BLaER1 (cell line): ENCODE measurements around the gene GPN3.

ENCODE experiments used
- H3K27ac ChIP-seq: shearing (Covaris generic); formaldehyde crosslinking; 2 replicates; pipeline ENCODE4 v1.8.1; 2022
- H3K27me3 ChIP-seq: shearing (Covaris generic); formaldehyde crosslinking; 2 replicates; pipeline ENCODE4 v1.8.1; 2022
- H3K36me3 ChIP-seq: shearing (Covaris generic); formaldehyde crosslinking; 2 replicates; pipeline ENCODE4 v1.8.1; 2022
- H3K4me1 ChIP-seq: shearing (Covaris generic); formaldehyde crosslinking; 2 replicates; pipeline ENCODE4 v1.8.1; 2022
- H3K4me2 ChIP-seq: shearing (Covaris generic); formaldehyde crosslinking; 2 replicates; pipeline ENCODE4 v1.8.1; 2022
- H3K4me3 ChIP-seq: shearing (Covaris generic); formaldehyde crosslinking; 2 replicates; pipeline ENCODE4 v1.8.1; 2022
- H3K9ac ChIP-seq: shearing (Covaris generic); formaldehyde crosslinking; 2 replicates; pipeline ENCODE4 v1.8.1; 2022
- H3K9me3 ChIP-seq: shearing (Covaris generic); formaldehyde crosslinking; 2 replicates; pipeline ENCODE4 v1.8.1; 2022
- H4K20me1 ChIP-seq: shearing (Covaris generic); formaldehyde crosslinking; 2 replicates; pipeline ENCODE4 v1.8.1; 2022
- Cebpa-rat ChIP-seq: shearing (Covaris generic); IDR thresholded peaks from 2 replicates; pipeline ENCODE4 v1.8.1; 2022

GPN3 gene

DNA sequence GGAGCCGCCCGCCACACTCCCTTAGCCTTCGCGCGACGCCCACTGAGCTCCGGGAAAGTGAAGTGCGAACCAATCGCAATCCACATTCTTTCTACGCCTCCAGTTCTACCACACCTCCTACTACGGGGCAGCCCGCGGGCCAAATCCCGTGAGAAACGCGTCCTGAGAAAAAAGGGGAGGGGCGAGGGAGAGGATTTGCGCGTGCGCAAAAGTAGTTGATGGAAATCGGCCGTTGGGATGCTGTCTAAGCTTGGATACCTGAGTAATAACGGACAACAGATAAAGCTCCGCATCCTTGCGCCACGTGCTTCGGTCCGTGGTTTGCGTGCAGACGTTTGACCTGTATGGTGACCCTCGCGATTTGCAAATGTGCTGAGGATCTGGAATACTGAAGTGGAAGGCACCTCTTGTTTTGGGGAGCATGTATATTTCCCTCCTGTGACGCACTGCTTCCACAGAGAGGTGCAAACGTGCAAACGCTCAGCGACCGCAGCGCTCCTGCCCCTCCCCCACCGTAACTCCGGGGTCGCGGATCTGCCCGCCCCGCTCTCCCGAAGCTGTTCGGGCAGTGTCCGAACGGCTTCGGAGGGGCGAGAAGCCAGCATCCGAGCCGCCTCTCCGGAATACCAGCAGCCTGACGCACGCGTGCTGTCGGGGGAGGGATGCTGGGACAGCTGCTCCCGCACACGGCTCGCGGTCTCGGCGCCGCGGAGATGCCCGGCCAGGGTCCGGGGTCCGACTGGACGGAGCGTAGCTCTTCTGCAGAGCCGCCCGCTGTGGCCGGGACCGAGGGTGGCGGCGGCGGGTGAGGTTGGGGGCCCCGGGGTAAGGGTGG, at the start of gene GPN3, which contains the start of gene FAM216A:
GPN3 (minus strand) TSS at position 44 of the 835 bp plus-strand sequence. CDS start 54 bp downstream, outside the sequence.
FAM216A (plus strand) TSS at position 632 of the 835 bp plus-strand sequence; CDS start at position 663, 31 bp downstream.
- no peaks in the 10 kb centered on the region for H3K27me3 ChIP-seq
- H3K4me3 ChIP-seq = peak within 1 kb of the TSS; percentile 80
- H3K36me3 ChIP-seq = peaks cover 45% of the 10 kb centered on the region
- peaks cover 21% of the 10 kb centered on the region; the same call in 1 of the 2 replicates for H4K20me1 ChIP-seq
- H3K27ac ChIP-seq = peak within 1 kb of the TSS; percentile 99
- peak within 1 kb of the TSS; percentile 92 for H3K4me2 ChIP-seq
- TF ChIP-seq Cebpa-rat = no peak
- H3K9me3 ChIP-seq = no peaks in the 10 kb centered on the region
- H3K9ac ChIP-seq = peak within 1 kb of the TSS; percentile 96
- peaks cover 49% of the 10 kb centered on the region for H3K4me1 ChIP-seq

DNA sequence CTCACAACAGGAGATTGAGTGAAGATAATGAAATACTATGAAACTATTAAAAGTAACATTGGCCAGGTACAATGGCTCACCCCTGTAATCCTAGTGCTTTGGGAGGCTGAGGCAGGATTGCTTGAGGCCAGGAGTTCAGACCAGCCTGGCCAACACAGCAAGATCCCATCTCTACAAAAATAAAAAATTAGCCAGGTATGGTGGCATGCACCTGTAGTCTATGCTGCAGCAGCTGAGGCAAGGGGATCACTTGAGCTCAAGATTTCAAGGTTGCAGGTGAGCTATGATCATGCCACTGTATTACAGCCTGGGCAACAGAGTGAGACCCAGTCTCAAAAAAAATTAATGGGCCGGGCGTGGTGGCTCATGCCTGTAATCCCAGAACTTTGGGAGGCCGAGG, 48.9 kb upstream of the GPN3 start:
- Histone ChIP-seq H3K4me2 (no peak overlapping the region), H3K9ac (no peak overlapping the region), H3K4me3 (no peak overlapping the region), H3K4me1 (peaks cover 9% of the 10 kb centered on the region), H3K27ac (no peak overlapping the region), H3K36me3 (no peaks in the 10 kb centered on the region), H4K20me1 (no peaks in the 10 kb centered on the region), H3K27me3 (no peaks in the 10 kb centered on the region), H3K9me3 (no peaks in the 10 kb centered on the region)
- no peak for TF ChIP-seq Cebpa-rat

DNA sequence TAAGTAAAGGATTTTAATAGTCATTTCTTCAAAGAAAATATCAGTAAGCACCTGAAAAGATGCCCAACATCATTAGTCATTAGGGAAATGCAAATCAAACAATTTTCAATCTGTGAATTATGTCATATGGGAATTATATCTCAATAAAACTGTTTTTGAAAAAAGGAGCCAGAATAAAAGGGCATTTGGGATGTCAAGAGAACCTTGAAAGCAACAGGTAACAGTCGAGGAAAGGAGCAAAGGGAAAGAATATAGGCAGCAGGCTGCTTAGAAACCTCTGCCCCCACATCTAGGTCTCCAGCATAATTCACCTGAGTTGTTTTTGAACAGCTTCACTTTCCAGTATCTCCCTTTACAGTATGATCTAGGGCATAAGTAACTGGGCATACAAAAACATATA, 46.3 kb upstream of the GPN3 start:
- Histone ChIP-seq H3K27ac (no peak overlapping the region), H3K4me3 (no peak overlapping the region), H3K4me2 (no peak overlapping the region), H3K4me1 (peaks cover 9% of the 10 kb centered on the region), H4K20me1 (no peaks in the 10 kb centered on the region), H3K9ac (no peak overlapping the region), H3K27me3 (no peaks in the 10 kb centered on the region), H3K36me3 (no peaks in the 10 kb centered on the region), H3K9me3 (no peaks in the 10 kb centered on the region)
- TF ChIP-seq Cebpa-rat = no peak

DNA sequence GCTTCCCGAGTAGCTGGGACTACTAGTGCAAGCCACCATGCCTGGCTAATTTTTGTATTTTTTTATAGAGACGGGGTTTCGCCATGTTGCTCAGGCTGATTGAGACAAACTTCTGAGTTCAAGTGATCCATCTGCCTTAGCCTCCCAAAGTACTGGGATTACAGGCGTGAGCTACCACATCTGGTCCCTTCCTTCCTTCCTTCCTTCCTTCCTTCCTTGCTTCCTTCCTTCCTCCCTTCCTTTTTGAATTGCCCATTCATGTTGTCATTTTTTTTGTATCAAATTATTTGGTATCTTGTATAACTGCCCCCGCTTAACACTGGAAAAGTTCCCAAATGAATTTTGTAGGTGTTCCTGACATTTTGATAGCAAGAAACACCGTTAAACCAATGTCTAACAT, 45.8 kb upstream of the GPN3 start:
- Histone ChIP-seq H3K9ac (no peak overlapping the region), H4K20me1 (no peaks in the 10 kb centered on the region), H3K27me3 (no peaks in the 10 kb centered on the region), H3K27ac (no peak overlapping the region), H3K9me3 (no peaks in the 10 kb centered on the region), H3K4me3 (no peak overlapping the region), H3K36me3 (no peaks in the 10 kb centered on the region), H3K4me1 (peaks cover 9% of the 10 kb centered on the region), H3K4me2 (peak overlapping the region; percentile 47)
- TF ChIP-seq Cebpa-rat = no peak

DNA sequence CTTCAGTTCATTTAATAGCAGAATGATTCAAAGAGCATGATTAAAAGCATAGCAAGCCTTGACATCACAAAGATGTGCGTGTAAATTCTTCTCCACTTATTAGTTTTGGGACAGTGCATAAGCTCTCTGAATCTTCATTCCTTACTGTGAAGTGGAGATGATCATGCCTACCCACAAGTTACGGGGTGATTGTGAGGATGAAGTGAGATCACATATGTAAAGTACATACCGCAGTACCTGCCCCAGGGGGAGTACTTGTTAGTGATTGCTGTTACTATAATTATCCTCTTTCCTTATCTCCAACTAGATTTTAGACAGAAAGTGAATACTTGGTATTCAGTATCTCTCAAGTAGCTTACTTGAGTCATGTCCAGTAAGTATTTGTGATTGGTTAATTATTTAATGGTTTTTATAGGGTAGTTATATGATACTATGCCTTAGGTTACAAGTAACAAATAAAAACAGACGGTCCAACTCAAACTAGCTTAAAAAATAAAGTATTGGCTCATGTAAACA, 40.1 kb upstream of the GPN3 start:
- no peaks in the 10 kb centered on the region for H3K27me3 ChIP-seq
- H3K27ac ChIP-seq = no peak overlapping the region
- H3K4me2 ChIP-seq = no peak overlapping the region
- no peaks in the 10 kb centered on the region for H3K4me1 ChIP-seq
- H3K9me3 ChIP-seq = no peaks in the 10 kb centered on the region
- no peak for TF ChIP-seq Cebpa-rat
- H3K4me3 ChIP-seq = no peak overlapping the region
- H4K20me1 ChIP-seq = no peaks in the 10 kb centered on the region
- no peak overlapping the region for H3K9ac ChIP-seq
- no peaks in the 10 kb centered on the region for H3K36me3 ChIP-seq

- no peak overlapping the region for H3K4me2 ChIP-seq
- no peak overlapping the region for H3K27ac ChIP-seq
- H3K36me3 ChIP-seq = no peaks in the 10 kb centered on the region
- H3K4me1 ChIP-seq = peaks cover 15% of the 10 kb centered on the region
- TF ChIP-seq Cebpa-rat = no peak
- no peak overlapping the region for H3K4me3 ChIP-seq
- no peaks in the 10 kb centered on the region for H3K9me3 ChIP-seq
- H3K9ac ChIP-seq = no peak overlapping the region
- no peaks in the 10 kb centered on the region for H3K27me3 ChIP-seq
- H4K20me1 ChIP-seq = peaks cover 12% of the 10 kb centered on the region; the same call in 1 of the 2 replicates
Measured at GRCh38 chr12:110505332-110505731, 37.3 kb upstream of the GPN3 start.

DNA sequence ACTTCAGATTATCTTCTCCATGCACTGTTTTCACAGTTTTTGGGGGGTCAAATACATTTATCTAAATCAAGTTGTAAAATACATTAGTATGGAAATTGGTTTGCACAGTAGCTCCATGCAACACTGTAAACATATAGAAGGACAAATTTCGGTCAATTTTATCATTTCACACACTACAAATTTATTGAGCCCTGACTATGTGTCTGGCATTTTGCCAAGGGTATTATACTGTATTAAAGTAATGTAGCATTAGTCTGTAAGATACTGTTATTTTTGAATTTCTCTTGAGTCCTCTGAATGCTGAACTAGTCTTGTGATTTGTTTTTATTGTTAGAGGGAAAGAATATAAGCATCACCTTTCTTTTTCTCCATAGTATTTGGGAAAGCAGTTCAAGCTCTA, 35.4 kb upstream of the GPN3 start:
- no peaks in the 10 kb centered on the region for H3K9me3 ChIP-seq
- H4K20me1 ChIP-seq = peaks cover 19% of the 10 kb centered on the region; the same call in 1 of the 2 replicates
- H3K4me3 ChIP-seq = no peak overlapping the region
- peaks cover 29% of the 10 kb centered on the region for H3K4me1 ChIP-seq
- no peaks in the 10 kb centered on the region for H3K27me3 ChIP-seq
- TF ChIP-seq Cebpa-rat = no peak
- H3K27ac ChIP-seq = no peak overlapping the region
- H3K4me2 ChIP-seq = no peak overlapping the region
- 0 out of 2 replicates have a peak, but pooled peaks cover 7% of the 10 kb centered on the region for H3K36me3 ChIP-seq
- no peak overlapping the region for H3K9ac ChIP-seq

DNA sequence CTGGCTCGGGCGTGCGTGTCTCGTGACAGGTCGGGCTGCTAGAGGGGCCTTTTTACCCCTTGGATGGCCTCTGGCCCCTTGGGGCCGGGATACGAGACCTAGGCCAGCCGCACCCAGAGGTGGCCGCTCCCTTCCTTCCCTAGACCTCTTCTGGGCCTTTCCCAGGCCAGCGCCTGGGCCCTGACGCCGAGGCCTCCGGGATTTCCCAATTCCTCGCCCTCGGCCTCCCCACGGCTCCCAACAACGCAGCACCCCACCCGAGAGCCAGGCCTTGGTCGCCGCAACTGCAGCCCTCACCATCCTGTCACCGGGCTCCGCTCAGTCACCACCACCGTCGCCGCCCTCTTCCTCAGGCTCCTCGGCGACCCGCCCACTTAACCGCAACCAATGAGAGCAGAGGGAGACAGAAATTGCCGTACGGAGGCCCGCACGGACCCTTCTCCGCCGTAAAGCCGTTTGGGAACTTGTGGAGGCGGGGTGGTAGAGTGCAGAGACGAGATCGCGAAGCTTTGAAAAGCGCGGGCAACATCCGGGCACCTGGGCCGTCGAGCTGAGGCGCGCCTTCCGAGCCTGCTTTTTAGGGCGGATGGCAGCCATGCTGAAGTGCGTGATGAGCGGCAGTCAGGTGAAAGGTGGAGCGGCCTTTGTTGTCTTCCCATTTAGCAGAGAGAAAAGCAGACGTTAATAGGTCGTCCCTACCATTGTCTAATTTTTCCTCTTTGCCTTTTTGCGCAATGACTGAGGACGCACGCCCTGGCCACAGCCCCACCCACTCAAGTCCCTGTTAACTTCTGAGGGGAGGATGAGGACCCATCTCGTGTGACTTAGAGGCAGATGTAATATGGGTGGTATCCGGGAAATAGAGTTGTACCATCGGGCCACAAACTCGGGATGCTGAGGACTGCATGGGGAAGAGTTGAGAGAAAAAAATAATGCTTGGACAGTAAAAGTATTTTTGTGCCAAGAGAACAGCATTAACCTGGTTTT, 34.0 kb upstream of the GPN3 start, which contains the start of the genes RAD9B and VPS29:
RAD9B (plus strand) TSS at position 580 of the 987 bp plus-strand sequence; CDS start at position 587, 7 bp downstream.
VPS29 (minus strand) TSS at position 360 of the 987 bp plus-strand sequence; CDS start at position 300, 60 bp downstream.
- peak within 1 kb of the TSS; percentile 92 for H3K4me3 ChIP-seq
- peak within 1 kb of the TSS; percentile 92 for H3K27ac ChIP-seq
- no peak for TF ChIP-seq Cebpa-rat
- no peaks in the 10 kb centered on the region for H3K9me3 ChIP-seq
- H3K9ac ChIP-seq = peak within 1 kb of the TSS; percentile 93
- no peaks in the 10 kb centered on the region for H3K27me3 ChIP-seq
- H4K20me1 ChIP-seq = peaks cover 19% of the 10 kb centered on the region; the same call in 1 of the 2 replicates
- peaks cover 16% of the 10 kb centered on the region for H3K36me3 ChIP-seq
- H3K4me1 ChIP-seq = peaks cover 29% of the 10 kb centered on the region
- peak within 1 kb of the TSS; percentile 96 for H3K4me2 ChIP-seq

DNA sequence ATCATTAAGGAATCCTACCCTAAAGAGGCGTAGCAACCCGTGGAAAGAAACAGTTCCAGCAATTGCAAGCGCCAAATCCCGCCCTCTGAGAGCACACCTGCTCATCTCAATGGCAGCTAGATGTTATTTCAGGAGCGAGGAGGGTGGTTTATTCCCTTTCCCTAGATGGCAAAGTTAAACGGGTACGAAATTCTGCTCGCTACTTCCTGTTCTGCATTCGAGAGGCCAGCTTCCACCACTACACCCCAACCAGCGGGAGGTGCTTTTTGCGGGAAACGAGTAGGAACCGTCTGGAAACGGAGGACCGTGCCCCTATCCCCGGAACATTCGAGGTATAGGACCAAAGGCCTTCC, 33.3 kb upstream of the GPN3 start:
- no peak for TF ChIP-seq Cebpa-rat
- Histone ChIP-seq H3K36me3 (peaks cover 16% of the 10 kb centered on the region), H3K27ac (peak overlapping the region; percentile 92), H3K4me2 (peak overlapping the region; percentile 96), H3K9me3 (no peaks in the 10 kb centered on the region), H3K4me3 (peak overlapping the region; percentile 92), H3K4me1 (peaks cover 29% of the 10 kb centered on the region), H4K20me1 (peaks cover 19% of the 10 kb centered on the region; the same call in 1 of the 2 replicates), H3K27me3 (no peaks in the 10 kb centered on the region), H3K9ac (peak overlapping the region; percentile 93)
